HG02981 (cell line): ENCODE results near the gene DR1.
"Not testable (repeated sequence)": the region's sequence is repeated elsewhere in the genome, so short reads cannot be mapped to it uniquely, and the experiment has no call there.

Experiments
- ATAC-seq: cut with Tn5 transposase; IDR thresholded peaks from one replicate; pipeline ENCODE4 v1.9.1; 2021; ENCODE audit warnings: mild to moderate bottlenecking, moderate library complexity; ENCODE audit not compliant: unreplicated experiment

DR1 gene

DNA sequence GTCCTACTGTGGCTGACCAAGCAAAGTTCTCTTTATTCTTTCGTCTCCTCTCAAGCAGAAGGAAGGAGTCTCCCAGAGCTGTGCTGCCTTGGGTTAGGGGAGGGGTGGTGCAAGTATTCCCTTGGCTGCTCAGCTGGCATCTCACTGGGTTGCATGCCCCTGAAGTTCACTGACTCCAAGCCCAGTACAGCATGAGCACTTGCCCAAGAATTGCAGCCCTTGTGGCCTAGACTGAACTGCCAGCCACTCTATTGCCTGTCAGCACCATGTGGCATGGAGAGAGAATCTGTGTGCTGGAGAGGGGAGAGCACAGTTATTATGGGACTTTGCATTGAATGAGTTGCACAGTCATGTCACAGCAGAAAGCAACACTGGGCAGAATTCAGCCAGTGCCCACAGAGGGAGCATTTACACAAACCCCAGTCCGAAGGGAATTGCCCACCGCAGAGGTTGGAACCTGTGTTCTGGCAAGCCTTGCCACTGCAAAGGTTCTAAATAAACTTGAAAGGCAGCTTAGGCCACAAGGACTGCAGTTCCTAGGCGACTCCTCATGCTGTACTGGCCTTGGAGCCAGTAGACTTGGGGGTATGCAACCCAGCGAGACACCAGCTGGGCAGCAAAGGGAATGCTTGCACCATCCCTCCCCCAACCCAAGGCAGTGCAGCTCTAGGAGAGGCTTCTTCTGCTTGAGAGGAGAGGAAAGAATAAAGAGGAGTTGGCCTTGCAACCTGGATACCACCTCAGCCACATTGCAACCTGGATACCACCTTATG is 28.8 kb downstream of the DR1 start:
- ATAC-seq, result no peak

DNA sequence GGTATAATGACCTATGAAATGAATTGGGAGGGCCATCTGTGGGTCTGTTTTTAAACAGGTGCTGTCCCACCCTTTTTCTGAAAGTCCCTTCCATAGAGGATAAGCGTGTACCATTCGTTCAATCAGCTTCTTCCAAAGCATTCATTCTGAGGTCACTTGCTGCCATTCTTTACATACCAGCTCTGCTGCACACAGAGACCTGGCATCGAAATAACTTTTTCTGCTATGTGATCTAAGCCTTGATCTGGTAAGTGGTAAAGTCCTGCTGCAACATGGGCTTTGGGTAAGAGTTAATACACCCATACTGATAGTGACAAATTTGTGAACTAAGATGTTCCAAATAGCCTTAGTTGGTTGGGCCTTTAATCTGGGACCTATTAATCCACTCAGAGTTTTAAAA is 38.9 kb downstream of the DR1 start:
- no peak for ATAC-seq

DNA sequence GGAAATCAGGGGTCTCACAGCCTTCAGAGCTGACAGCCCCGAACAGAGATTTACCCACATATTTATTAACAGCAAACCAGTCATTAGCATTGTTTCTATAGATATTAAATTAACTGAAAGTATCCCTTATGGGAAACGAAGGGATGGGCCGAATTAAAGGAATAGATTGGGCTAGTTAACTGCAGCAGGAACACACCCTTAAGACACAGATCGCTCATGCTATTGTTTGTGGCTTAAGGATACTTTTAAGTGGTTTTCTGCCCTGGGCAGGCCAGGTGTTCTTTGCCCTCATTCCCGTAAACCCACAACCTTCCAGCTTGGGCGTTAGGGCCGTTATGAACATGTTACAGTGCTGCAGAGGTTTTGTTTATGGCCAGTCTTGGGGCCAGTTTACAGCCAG is 40.6 kb downstream of the DR1 start:
- ATAC-seq, result not testable (repeated sequence)

DNA sequence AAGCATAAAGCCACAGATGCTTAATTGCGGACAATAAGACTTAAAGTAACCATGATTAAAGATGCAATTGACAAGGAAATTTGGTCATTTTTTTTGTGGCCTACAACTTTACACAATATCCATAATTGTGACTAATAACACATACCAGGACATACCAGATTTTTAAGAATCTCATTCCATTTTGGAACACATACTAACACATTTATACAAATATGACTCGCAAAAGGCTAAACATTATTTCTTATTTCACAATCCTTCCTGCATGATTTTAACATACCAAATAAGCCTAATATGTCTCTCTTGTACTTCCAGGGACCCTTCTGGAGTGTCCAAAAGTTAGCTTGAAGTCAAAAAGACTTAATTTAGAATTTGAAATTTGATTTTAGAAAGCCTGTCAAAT is 48.8 kb downstream of the DR1 start:
- ATAC-seq, result no peak

DNA sequence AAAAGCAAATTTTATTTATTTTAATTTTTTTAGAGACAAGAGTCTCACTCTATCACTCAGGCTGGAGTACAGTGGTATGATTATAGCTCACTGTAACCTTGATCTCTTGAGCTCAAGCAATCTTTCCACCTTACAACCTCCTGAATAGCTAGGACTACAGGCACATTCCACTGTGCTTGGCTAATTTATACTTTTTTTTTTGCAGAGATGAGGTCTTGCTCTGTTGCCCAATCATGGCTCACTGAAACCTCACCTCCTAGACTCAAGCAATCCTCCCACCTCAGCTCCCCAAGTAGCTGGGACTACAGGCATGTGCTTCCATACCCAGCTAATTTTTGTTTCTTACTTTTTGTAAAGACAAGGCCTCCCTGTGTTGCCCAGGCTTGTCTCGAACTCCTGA is 49.5 kb downstream of the DR1 start:
- no peak for ATAC-seq

DNA sequence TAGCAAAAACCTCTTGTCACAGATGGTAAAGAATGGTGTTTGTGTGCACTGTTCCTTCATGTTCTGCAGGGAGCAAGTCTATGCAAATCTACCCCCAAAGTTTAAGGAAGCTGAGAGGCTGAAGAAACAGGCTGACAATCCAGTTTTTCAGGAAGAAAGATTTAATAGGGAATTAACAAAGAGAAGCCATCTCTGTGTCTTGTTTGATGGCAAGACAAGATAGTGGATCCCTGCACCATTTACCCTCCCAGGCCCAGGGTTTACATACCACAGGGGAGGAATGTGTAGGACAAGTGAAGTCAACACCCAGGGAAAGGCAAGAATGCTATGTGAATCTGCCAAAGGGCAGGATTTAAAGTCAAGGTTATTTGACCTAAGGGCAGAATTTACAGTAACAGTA is 54.1 kb downstream of the DR1 start:
- ATAC-seq, result no peak

DNA sequence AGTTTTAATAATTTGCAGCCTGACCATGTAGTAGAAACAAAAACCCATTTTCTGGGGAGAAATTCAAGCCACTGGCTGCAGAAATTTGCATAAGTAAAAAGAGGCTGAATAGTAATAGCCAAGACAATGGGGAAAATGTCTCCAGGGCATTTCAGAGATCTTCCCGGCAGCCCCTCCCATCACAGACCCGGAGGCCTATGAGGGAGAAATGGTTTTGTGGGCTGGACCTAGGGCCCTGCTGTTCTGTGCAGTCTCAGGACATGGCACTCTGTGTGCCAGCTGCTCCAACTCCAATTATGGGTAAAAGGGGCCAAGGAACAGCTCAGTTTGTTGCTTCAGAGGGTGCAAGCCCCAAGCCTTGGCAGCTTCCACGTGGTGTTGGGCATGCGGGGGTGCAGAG is 62.5 kb downstream of the DR1 start:
- no peak for ATAC-seq

DNA sequence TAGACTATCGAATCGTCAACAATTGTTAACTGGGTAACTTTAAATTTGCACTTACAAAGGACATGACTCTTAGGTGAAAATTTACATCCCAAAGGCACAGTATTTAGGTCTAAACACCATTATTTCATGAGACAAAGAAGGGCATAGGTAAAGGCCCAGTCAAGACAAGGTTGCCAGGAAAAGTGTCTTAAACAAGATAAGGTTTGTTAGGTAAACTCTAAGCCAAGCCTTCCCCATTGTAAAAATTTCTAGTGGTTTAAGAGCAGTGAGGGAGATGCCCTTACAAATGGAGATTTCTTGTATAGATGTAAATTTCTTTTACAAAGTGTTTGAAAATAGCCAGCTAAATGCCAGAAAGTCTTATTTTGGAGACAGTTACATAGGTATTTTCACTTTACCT is 65.3 kb downstream of the DR1 start:
- no peak for ATAC-seq

DNA sequence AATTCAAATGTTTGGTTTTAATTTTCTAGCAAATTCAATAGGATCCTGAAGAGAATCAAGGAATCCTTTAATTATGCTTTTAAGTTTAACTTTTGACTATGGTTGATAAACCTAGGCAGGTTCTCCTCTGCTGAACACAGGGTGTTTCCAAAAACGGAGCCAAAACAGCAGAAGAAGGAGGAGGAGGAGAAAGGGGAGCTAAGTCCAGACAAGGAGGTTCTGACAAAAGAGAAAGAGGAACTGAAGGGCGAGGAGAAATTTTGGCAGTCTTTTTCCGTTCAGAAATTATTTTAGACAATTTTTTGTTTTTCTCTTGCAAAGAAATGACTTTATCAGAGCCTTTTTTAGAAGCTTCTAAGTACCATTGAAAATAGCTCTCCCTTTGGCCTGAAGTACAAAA is 69.0 kb downstream of the DR1 start:
- ATAC-seq, result no peak

DNA sequence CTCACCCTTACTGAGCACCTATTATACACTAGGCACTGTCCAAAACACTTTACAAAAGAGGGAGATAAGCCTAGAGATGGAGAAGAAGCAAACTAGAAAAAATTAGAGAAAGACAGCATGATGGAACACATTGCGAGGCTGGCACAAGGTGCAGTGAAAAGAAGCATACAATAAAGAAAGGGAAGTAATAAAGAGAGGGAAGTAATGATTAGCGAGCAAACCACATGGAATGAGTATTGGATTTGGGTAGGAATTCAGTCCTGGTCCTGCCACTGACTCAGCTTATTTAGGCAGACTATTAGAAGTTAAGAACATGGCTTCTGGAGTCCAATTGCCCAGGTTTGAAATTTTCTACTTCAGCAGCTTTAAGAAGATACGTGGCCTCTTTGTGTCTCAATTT is 69.6 kb downstream of the DR1 start:
- ATAC-seq, result no peak

DNA sequence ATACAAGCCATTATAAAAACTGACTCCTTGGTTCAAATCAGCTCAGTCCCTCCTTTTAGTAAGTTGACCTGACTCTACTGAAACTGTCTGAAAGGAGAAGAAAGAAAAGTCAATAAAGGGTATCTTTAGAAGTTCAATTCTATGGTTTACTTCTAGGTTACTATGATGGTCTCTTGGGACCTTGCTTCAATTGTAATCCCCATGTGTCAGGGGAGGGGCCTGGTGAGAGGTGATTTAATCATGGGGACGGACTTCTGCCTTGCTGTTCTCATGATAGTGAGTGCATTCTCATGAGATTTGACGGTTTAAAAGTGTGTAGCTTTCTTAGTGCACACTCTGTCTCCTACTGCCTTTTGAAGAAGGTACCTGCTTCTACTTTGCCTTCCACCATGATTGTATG is 70.5 kb downstream of the DR1 start:
- no peak for ATAC-seq
